HG03342 (cell line): ENCODE data around the gene EDRF1.

Source experiments
- ATAC-seq: cut with Tn5 transposase; IDR thresholded peaks from one replicate; pipeline ENCODE4 v1.9.1; 2021; ENCODE audit warnings: mild to moderate bottlenecking, moderate library complexity; ENCODE audit not compliant: unreplicated experiment

The EDRF1 gene

DNA sequence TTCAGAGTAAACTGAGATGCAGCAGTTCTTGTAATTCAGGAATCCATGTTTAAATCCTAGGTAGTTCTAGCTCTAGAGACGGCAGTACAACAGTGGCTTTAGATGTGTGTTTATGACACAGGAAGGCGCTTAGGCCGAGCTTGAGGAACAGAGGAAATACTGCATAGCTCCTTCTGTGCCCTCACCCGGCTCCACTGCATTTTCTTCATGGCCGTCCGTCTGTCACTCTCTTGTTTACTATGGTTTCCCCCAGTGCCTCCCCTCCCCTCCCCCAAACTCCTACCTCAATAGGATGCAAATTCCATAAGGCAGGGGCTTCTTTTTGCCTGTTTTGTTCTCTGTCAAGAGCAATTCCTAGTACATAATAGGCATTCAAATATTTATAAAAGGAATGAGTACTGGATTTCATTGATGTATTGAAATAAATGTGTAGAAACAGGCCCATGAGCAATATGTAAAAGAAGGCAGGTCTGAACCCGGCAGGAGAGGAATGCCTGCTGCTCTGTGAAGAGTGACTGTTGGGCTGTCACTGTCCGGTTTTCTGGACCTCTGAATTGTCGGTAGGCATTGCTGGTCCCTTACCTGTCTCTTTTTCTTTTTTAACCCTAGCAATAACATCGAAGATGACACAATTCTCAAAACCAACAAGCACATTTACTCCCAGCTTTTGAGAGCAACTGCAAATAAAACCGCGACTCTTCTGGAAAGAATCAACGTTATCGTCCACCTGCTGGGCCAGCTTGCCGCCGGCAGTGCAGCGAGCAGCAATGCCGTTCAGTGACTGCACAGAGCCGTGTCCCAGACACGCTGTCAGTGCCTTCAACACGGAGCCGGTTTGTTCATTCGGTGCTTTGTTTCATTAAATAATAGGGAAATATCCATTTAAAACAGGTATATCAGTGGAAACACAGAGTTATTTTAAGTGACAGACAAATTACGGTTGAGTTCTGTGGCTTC is 43.5 kb downstream of the EDRF1 start:
- no peak for ATAC-seq

DNA sequence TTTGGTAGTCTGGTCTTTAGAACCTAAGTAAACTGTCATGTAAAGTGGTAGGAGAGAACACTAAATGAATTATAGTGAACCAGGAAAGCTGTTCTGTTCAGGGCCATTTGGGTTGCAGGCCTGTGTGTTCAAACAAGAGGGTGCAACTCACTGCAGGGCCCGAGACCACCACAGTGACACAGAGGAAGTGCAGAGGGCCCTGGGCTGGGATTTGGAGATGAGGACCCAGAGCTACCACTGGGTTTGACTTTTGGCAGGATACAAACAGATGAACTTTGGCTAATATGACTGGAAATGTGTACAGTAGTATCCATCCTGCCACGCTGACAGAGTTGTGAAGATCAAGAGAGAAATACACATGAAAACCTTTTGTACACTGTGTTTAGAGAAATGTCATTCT is 46.3 kb downstream of the EDRF1 start:
- no peak for ATAC-seq

DNA sequence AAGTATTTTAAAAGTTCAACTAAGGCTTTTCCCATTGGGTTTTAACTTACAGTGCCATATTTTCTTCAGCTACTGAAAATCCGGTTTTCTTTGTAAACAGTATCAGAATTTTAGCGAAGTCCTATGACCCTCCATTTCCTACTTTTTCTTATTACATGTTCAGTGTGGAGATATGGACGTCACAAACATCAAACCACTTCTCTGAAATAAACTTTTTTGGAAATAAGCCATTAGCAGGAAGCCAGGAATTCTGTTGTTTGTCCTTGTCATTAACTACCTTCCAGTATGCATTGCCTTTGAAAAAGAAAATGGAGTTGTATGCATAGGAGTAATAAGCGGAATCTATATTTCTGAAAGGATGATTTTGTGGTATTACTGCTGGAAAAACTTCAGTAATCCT is 47.0 kb downstream of the EDRF1 start:
- ATAC-seq, result no peak

- ATAC-seq, result no peak
These were observed 48.8 kb downstream of the EDRF1 start for GRCh38 chr10:125768219-125768855.

- no peak for ATAC-seq
These were observed 49.7 kb downstream of the EDRF1 start for GRCh38 chr10:125769175-125769574.

DNA sequence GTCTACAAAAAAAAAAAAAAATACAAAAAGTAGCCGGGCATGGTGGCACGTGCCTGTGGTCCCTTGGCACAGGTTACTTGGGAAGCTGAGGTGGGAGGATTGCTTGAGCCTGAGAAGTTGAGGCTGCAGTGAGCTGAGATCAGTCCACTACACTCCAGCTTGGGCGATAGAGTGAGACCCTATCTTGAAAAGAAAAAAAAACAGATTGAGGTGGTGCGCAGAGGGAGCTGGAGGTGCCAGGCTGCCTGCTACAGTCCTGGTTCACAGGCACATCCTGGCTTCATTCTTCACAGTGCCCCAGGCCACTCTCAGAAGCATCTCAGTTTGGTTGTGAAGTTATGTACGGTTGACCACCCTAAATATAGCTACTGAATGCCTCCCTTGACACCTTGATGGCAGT is 51.3 kb downstream of the EDRF1 start:
- ATAC-seq, result no peak

DNA sequence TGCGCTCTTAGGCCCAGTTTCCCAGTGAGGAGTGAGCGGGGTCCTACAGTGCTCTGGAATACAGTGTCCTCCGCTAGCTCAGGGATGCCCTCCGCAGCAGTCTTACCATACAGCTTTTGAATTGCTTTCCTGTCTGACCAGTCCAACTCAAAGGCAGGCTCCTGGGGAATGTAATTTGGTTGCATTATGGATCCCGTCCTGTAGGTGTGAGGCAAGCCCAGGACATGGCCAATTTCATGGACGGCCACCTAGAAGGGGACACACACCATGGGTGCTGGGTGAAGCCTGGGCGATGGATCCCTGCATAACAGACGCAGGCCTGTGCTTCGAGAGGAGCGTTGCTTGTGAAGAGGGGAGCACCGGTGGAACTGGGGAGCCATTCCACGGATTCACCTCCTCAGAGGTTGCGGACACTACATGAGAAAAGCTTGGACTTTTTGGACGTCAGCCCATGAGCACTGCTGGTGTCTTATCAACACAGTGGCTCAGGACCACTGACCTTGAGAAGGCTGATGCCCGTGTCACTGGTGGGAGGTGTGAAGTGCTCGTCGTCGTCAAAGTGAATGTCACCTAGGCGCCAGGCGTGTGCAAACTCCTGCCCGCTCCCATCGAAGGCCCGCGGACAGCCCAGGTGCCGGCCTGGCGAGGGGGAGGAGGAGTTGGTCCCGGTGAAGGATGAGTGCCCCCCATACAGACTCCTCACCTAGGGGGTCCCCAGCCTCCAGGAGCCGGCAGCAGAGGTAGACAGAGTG is 52.8 kb downstream of the EDRF1 start:
- ATAC-seq, result no peak

- no peak for ATAC-seq
These were observed 53.3 kb downstream of the EDRF1 start for GRCh38 chr10:125772864-125773180.

DNA sequence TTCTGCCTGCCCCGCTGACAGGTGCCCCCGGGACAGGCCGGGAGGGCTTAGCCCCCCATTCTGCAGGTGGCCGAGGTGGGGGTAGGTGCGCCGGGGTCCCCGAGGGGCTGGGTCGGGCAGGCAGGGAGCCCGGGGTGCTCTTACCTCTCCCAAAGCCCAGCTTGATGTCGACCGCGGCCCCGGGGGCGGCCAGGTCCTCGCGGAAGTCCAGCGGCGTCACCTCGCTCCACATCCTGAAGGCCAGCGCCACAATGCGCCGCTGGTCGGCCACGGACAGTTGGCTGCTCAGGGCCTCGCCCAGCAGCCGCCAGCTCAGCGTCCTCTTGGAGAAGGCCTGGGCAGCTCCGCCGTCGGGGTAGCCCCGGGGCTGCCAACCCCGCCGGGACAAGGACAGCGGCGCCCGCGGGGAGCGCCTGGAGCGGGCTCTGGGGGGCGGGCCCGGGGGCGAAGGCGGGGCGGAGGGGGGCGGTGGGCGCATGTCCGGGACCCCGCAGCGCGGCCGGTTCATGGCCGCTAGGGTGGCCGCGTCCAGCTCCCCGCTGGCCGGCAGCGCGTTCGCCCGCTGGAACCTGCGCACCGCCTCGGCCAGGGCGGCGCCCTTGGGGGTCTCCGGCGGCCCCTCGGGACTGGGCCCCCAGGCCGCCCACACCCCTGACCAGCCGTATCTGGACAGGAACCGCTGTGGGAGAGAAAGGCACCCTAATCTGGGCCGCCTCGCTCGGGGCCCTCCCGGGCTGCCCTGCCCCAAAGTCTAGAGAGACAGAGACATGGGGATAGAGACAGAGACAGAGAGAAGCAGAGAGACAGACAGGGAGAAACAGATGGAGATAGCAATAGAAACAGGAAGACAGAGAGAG is 54.4 kb downstream of the EDRF1 start:
- no peak for ATAC-seq

DNA sequence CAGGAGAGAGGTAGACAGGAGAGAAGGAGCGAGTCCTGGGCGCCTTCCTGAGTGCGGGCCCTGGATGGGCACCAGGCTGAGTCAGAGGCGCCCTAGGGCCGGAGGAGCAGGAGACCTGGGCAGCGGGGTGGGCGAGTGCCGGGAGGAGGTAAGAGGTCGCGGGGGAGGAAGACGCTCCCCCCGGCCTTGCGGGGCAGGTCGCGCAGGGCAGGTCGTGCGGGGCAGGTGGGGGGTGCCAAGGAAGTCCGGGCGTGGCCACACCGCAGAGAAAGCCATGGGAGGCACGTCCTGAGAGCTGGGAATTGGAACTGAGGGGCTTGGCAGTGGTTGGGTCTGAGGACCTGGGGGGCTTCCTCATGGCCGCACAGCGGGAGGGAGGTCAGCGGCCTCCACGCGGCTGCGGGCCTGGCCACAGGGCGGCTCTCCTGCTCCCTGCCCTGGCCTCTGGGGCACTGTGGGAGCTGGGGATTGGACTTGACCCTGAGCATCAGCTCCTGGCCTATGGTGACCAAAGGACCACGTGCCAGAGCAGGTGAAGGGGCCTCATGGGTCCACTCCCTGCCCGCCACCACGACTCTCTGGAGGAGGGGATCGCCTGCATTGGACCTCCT is 55.2 kb downstream of the EDRF1 start:
- ATAC-seq, result no peak

- ATAC-seq, result no peak
These were observed 56.1 kb downstream of the EDRF1 start, which contains the start of gene MMP21 for GRCh38 chr10:125775491-125776106. Gene MMP21 (minus strand): TSS chr10:125775821. CDS start chr10:125775821, 0 bp downstream.

- ATAC-seq, result no peak
These were observed 58.3 kb downstream of the EDRF1 start for GRCh38 chr10:125777806-125778205.

GRCh38 chr10:125778556-125778955 is 59.0 kb downstream of the EDRF1 start:
- ATAC-seq, result no peak

GRCh38 chr10:125779403-125780327 is 60.2 kb downstream of the EDRF1 start:
- no peak for ATAC-seq

DNA sequence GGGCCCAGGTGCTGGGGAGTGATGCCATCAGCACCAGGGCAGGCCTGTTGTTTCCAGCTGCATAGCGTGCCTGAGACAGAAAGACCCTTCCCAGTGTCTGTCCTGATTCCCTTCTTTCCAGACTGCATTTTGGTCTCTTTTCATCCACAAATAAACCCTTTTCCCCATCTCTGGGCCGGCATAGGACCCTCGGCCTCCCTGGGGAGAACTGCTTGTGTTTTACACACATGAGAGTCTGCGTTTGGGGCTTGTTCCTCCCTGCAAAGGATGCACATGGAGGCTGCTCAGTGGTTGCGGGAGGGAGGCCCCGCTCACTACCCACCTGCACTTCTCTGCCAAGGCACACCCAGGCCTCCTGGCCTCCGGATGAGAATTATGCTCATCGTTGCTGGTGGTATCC is 61.9 kb downstream of the EDRF1 start:
- ATAC-seq, result no peak

DNA sequence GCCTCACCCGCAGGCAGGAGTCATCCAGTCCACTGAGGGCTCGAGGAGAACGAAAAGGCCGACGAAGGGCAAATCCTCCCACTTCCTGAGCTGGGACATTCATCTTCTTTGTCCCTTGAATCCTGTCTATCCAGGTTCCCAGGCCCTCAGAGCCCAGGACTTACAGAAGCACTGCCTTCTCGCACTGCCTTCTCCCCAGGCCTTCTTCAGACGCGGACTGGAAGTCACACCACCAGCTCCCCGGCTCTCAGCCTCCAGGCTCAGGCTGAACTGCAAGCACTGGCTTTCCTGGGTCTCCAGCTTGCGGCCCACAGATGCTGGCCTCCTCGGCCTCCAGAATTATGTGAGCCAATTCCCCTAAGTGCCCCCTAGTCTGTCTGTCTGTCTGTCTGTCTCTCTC is 62.5 kb downstream of the EDRF1 start:
- no peak for ATAC-seq

GRCh38 chr10:125782616-125783015 is 63.1 kb downstream of the EDRF1 start:
- ATAC-seq, result no peak

- no peak for ATAC-seq
These were observed 63.9 kb downstream of the EDRF1 start for GRCh38 chr10:125783408-125783807.

DNA sequence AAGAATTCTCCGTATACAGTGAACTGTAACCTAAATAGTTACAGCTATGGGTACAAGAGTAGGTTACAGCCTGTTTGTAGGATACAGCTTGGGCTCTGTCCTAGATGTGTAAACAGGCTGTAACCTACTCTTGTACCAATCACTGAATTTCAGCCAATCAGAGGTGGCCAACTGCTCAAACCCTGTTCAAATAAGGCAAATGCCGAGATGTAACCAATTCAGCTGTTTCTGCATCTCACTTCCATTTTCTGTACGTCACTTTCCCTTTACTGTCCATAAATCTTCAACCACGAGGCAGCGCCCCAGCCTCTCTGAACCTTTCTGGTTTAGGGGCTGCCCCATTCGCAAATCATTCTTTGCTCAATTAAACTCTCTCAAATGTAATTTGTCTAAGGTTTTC is 64.4 kb downstream of the EDRF1 start:
- ATAC-seq, result peak; percentile 68
